ENCODE measurements around the gene OTOA.

GRCh38 chr16:21645261-21645721, 18.5 kb upstream of the OTOA start:
- TF ChIP-seq EP300 (IDR thresholded peaks at IDR 0.05) = no peak
- no peak for TF ChIP-seq CTCF (IDR thresholded peaks at IDR 0.05)
- no peak for TF ChIP-seq HOXA7 (CRISPR knock-in tag; IDR thresholded peaks at IDR 0.05)

All from A549 (cell line).